ENCODE measurements around the gene UTS2.

DNA sequence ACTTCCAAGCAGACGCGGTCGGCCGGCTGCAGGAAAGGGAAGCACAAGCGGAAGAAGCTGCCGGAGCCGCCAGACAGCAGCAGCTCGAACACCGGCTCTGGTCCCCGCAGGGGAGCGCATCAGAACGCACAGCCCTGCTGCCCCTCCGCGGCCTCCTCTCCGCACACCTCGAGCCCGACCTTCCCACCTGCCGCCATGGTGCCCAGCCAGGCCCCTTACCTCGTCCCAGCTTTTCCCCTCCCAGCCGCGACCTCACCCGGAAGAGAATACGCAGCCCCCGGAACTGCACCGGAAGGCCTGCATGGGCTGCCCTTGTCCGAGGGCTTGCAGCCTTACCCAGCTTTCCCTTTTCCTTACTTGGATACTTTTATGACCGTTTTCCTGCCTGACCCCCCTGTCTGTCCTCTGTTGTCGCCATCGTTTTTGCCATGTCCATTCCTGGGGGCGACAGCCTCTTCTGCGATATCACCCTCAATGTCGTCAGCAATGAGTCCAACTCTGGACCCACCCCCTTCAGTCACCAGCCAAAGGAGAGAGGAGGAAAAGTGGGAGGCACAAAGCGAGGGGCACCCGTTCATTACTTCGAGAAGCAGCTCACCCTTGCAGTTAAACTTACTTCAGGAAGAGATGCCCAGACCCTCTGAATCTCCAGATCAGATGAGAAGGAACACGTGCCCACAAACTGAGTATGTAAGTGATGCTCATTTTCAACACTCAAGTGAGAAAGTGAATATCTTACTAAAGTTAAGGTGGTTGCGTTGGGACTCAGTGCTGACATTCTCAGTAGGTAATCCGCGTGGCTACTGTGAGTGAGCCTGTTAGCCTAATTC, 25.5 kb downstream of the UTS2 start:
- TF ChIP-seq, protein P1, sequence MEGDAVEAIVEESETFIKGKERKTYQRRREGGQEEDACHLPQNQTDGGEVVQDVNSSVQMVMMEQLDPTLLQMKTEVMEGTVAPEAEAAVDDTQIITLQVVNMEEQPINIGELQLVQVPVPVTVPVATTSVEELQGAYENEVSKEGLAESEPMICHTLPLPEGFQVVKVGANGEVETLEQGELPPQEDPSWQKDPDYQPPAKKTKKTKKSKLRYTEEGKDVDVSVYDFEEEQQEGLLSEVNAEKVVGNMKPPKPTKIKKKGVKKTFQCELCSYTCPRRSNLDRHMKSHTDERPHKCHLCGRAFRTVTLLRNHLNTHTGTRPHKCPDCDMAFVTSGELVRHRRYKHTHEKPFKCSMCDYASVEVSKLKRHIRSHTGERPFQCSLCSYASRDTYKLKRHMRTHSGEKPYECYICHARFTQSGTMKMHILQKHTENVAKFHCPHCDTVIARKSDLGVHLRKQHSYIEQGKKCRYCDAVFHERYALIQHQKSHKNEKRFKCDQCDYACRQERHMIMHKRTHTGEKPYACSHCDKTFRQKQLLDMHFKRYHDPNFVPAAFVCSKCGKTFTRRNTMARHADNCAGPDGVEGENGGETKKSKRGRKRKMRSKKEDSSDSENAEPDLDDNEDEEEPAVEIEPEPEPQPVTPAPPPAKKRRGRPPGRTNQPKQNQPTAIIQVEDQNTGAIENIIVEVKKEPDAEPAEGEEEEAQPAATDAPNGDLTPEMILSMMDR (IDR thresholded peaks at IDR 0.05) = no peak
- TF ChIP-seq POLR2AphosphoS5 (IDR thresholded peaks at IDR 0.05) (no peak), POLR2A (IDR thresholded peaks at IDR 0.05) (no peak)

All from prostate gland (tissue), 2 donors.